Loucy (cell line): ENCODE data around the gene NLRC5.

Experiments used
- H2AFZ ChIP-seq: fragments of 200-600 bp; sonication (generic); 2 replicates; pipeline ENCODE4 v1.6.0; 2016; ENCODE audit warnings: antibody characterized with exemption, mild to moderate bottlenecking, low read length, moderate library complexity
- H3F3A ChIP-seq: fragments of 200-600 bp; 2 replicates; pipeline ENCODE4 v1.6.0; 2016; ENCODE audit warnings: antibody characterized with exemption, low read depth, mild to moderate bottlenecking
- H3K27me3 ChIP-seq: fragments of 200-600 bp; sonication (generic); 2 replicates; pipeline ENCODE4 v1.6.1; 2014; ENCODE audit warnings: low read length, mild to moderate bottlenecking; ENCODE audit not compliant: insufficient read depth, poor library complexity, severe bottlenecking
- H3K36me3 ChIP-seq: fragments of 200-600 bp; sonication (generic); 2 replicates; pipeline ENCODE4 v1.6.1; 2016; ENCODE audit warnings: low read length; ENCODE audit not compliant: insufficient read depth
- H3K4me1 ChIP-seq: fragments of 200-600 bp; sonication (generic); 2 replicates; pipeline ENCODE4 v1.5.1; 2014; ENCODE audit warnings: low read length, mild to moderate bottlenecking; ENCODE audit not compliant: insufficient read depth, poor library complexity, severe bottlenecking
- H3K4me2 ChIP-seq: fragments of 200-600 bp; sonication (generic); 2 replicates; pipeline ENCODE4 v1.6.0; 2014; ENCODE audit warnings: antibody characterized with exemption, low read length, low read depth, mild to moderate bottlenecking; ENCODE audit not compliant: poor library complexity, severe bottlenecking
- H3K4me3 ChIP-seq: fragments of 200-600 bp; sonication (generic); 2 replicates; pipeline ENCODE4 v1.5.1; 2014; ENCODE audit warnings: low read length, mild to moderate bottlenecking, mixed read lengths; ENCODE audit not compliant: poor library complexity, severe bottlenecking
- H3K79me2 ChIP-seq: fragments of 200-600 bp; sonication (generic); 2 replicates; pipeline ENCODE4 v1.6.1; 2014; ENCODE audit warnings: low read length; ENCODE audit not compliant: insufficient read depth
- H3K9ac ChIP-seq: fragments of 200-600 bp; sonication (generic); 2 replicates; pipeline ENCODE4 v1.6.0; 2014; ENCODE audit warnings: mild to moderate bottlenecking, low read depth, low read length, moderate library complexity; ENCODE audit not compliant: poor library complexity, severe bottlenecking
- H3K9me2 ChIP-seq: fragments of 200-600 bp; sonication (generic); replicated peaks from 2 replicates; pipeline ENCODE4 v1.6.1; 2016; ENCODE audit warnings: low read depth, low read length, mixed read lengths
- H3K9me3 ChIP-seq: fragments of 200-600 bp; sonication (generic); 2 replicates; pipeline ENCODE4 v1.6.1; 2014; ENCODE audit warnings: mild to moderate bottlenecking, antibody characterized with exemption, low read length, low read depth; ENCODE audit not compliant: insufficient read depth
- H4K20me1 ChIP-seq: fragments of 200-600 bp; sonication (generic); 2 replicates; pipeline ENCODE4 v1.6.0; 2014; ENCODE audit warnings: antibody characterized with exemption, low read length, mild to moderate bottlenecking; ENCODE audit not compliant: insufficient read depth, poor library complexity, severe bottlenecking
- CTCF ChIP-seq: fragments of 200-600 bp; sonication (generic); conservative IDR thresholded peaks from 2 replicates; pipeline ENCODE4 v1.5.1; 2014; ENCODE audit warnings: mild to moderate bottlenecking, antibody characterized with exemption, low read length
- EZH2phosphoT487 ChIP-seq: fragments of 200-600 bp; IDR thresholded peaks from 2 replicates; pipeline ENCODE4 v1.6.1; 2018; ENCODE audit warnings: antibody characterized with exemption, mild to moderate bottlenecking, moderate library complexity, borderline replicate concordance

NLRC5 gene

DNA sequence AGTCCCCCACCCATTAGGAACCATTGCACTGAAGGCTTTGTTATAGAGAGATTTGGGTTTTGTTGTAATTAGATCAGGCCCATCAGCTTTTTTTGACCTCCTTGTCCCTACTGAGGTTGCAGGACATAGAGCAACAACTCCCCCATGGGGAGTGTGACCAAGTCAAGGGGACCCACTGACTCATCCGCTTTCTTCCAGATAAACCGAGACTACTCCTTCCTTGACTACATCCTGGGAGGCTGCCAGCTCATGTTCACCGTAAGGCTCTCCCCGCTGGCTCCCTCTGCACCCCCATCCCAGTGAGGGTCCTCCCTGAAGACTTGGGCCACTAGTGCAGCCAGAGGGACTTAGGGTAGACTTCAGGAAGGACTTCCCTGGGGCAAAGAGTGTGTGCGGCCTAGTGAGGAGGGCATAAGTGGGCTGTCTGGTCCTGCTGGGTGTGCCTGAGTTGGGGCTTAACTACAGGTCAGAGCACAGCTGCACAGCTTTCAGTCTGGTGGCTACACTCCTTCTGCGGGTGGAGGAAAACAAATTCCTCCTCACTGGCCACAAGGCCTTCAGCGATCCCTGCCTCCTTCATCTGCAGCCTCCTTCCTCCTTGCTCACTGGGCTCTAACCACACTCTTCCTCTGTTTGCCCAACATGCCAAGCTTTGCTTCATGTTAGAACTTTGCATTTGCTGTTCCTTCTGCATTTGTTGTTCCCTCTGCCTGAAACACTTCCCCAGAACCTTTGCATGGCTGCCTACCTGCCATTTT is 134.0 kb downstream of the NLRC5 start:
- Histone ChIP-seq H3K79me2 (no peaks in the 10 kb centered on the region), H3K4me2 (no peak overlapping the region), H3K9ac (no peak overlapping the region)

DNA sequence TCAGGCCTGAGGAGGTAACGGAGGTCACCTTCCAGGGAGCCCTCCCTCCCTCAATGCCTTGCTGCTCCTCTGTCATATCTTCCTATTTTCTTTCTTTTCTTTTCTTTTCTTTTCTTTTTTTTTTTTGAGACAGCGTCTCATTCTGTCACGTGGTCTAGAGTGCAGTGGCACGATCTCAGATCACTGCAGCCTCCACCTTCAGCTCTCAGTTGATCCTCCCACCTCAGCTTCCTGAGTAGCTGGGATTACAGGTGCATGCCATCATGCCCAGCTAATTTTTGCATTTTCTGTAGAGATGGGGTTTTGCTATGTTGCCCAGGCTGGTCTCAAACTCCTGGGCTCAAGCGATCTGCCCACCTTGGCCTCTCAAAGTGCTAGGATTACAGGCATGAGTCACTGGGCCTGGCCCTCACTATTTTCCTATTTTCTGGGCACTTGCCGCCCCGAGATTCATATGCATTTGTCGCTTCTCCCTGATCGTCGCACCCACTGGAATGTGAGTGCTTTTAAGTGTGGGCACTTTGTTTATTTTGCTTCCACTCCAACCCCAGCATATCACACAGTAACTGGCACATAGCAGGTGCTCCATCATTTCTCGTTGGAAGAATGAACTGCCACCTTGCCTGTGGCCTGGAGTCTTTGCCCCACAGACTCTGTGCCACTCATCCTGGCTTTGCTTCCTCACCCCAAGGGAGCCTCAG is 134.8 kb downstream of the NLRC5 start:
- Histone ChIP-seq H3K9me2 (no peaks in the 10 kb centered on the region), H2AFZ (no peak overlapping the region), H3F3A (no peaks in the 10 kb centered on the region), H3K4me3 (no peak overlapping the region), H3K79me2 (no peaks in the 10 kb centered on the region), H3K4me1 (peaks cover 7% of the 10 kb centered on the region), H3K9ac (no peak overlapping the region), H3K9me3 (no peaks in the 10 kb centered on the region), H3K4me2 (no peak overlapping the region), H3K36me3 (peaks cover 25% of the 10 kb centered on the region; the same call in 1 of the 2 replicates), H4K20me1 (no peaks in the 10 kb centered on the region), H3K27me3 (no peaks in the 10 kb centered on the region)
- no peak for TF ChIP-seq EZH2phosphoT487
- TF ChIP-seq CTCF: no peak

More for the DNA sequence above, 134.0 kb downstream of the NLRC5 start:
- H3K9me3 ChIP-seq: no peaks in the 10 kb centered on the region
- peaks cover 33% of the 10 kb centered on the region; the same call in 1 of the 2 replicates for H3K36me3 ChIP-seq
- H3F3A ChIP-seq: no peaks in the 10 kb centered on the region
- no peaks in the 10 kb centered on the region for H3K4me1 ChIP-seq
- no peak for TF ChIP-seq EZH2phosphoT487
- TF ChIP-seq CTCF: no peak
- H2AFZ ChIP-seq: no peak overlapping the region
- H4K20me1 ChIP-seq: no peaks in the 10 kb centered on the region
- no peaks in the 10 kb centered on the region for H3K9me2 ChIP-seq
- H3K27me3 ChIP-seq: no peaks in the 10 kb centered on the region
- H3K4me3 ChIP-seq: no peak overlapping the region

DNA sequence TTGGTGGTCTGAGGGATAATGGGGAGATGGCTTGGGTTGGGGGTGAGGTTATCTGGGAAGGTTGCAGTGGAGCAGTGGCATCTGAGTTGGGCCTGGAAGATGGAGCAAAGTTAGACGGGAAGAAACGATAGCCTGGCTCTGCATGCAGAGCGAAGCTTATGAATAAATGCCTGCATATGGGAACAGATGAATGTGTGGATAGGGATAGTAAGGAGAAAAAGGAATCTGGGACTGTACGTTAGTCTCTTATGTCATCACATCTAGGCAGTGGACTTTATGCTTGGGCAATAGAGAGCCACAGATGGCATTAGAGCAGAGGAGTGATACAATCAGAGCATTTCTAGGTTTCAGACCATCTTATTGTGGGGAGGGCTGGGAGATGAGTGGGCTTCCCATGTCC is 136.0 kb downstream of the NLRC5 start:
- Histone ChIP-seq H3K27me3 (no peaks in the 10 kb centered on the region), H3K36me3 (peaks cover 21% of the 10 kb centered on the region; the same call in 1 of the 2 replicates), H3K4me2 (no peak overlapping the region), H3K4me1 (peaks cover 12% of the 10 kb centered on the region), H3K9me2 (no peaks in the 10 kb centered on the region), H3K79me2 (no peaks in the 10 kb centered on the region), H3K9ac (no peak overlapping the region), H3K9me3 (no peaks in the 10 kb centered on the region), H2AFZ (no peak overlapping the region), H3F3A (no peaks in the 10 kb centered on the region), H4K20me1 (no peaks in the 10 kb centered on the region), H3K4me3 (no peak overlapping the region)
- no peak for TF ChIP-seq CTCF
